Right lobe of liver (tissue), 6 donors: Measurements from ENCODE around the gene SSH2. TPM values are rescaled to one million over a fixed set of nuclear protein-coding genes. Genes with fewer than 3 reads are reported as not detected.

ENCODE experiments used
- ATAC-seq, 4 donors: fragments of 200-7000 bp; cut with Tn5 transposase; one replicate each; pipeline ENCODE4 v1.9.1; 2020; ENCODE audit warnings: mild to moderate bottlenecking in 4 of 4, moderate library complexity in 4 of 4
- DNase-seq, 3 donors: peaks; one replicate each; pipeline ENCODE4 v3.0.0-alpha.2; 2020
- H3K27ac ChIP-seq, 3 donors: fragments of 200-600 bp; one replicate each; pipeline ENCODE4 v1.8.0; 2022
- H3K27me3 ChIP-seq, 2 donors: fragments of 200-600 bp; one replicate each; pipeline ENCODE4 v1.8.0; 2022
- H3K36me3 ChIP-seq, 4 donors: fragments of 200-600 bp; sonication (generic) in 1 of 4; one replicate each; pipeline versions ENCODE4 v1.5.1 to v1.8.0; 2017 to 2022; ENCODE audit warnings: control low read depth in 1 of 4
- H3K4me1 ChIP-seq, 4 donors: fragments of 200-600 bp; sonication (generic) in 1 of 4; one replicate each; pipeline versions ENCODE4 v1.5.1 to v1.8.0; 2017 to 2022; ENCODE audit warnings: control low read depth in 1 of 4
- H3K4me3 ChIP-seq, 3 donors: fragments of 200-600 bp; one replicate each; pipeline ENCODE4 v1.8.0; 2022
- H3K9me3 ChIP-seq, 4 donors: fragments of 200-600 bp; sonication (generic) in 1 of 4; one replicate each; pipeline versions ENCODE4 v1.5.1 to v1.8.0; 2017 to 2022; ENCODE audit warnings: control low read depth in 1 of 4
- CTCF ChIP-seq, 4 donors: fragments of 200-600 bp in 3 of 4; fragments of 450-650 bp in 1 of 4; IDR thresholded peaks; one replicate each; pipeline versions ENCODE4 v1.5.1 to v1.8.0; 2016 to 2022; ENCODE audit warnings: antibody characterized with exemption in 4 of 4, mild to moderate bottlenecking in 2 of 4
- POLR2A ChIP-seq: fragments of 450-650 bp; IDR thresholded peaks from one replicate; pipeline ENCODE4 v1.6.1; 2017; ENCODE audit warnings: antibody characterized with exemption, mild to moderate bottlenecking
- WGBS: methylation state at CpG from one replicate; pipeline ENCODE4 v1.1.6; 2018; ENCODE audit warnings: low coverage, low lambda C conversion rate; ENCODE audit not compliant: insufficient coverage; ENCODE audit errors: missing lambda C conversion rate; 5-methylcytosine and 5-hydroxymethylcytosine counted together
- intact Hi-C, 2 donors: fragments of 100-400 bp; cut with DNase I; formaldehyde crosslinking; loops; one replicate each; pipeline versions ENCODE4 v1.11.2 to v1.14.1; 2022
- total RNA-seq, 6 experiments: library from RNA; depleted of rRNA in 2 of 6; stranded (reverse); fragments of >200 nt in 2 of 6; fragmentation: NEBNext Ultra II Directional in 3 of 6; extraction: Animal tissue kit (Norgen Biotek cat#: 25700) in 3 of 6; gene quantifications; one replicate each; pipeline versions ENCODE4 v1.1.0 to v1.2.4, GENCODE V29; 2016 to 2023
- donor health status: DM: no; HTN: yes; CAD: no.
- donor health status: DM: no; HTN: no; CAD: no.
- donor health status: DM: no; HTN: no; CAD: no.
- donor health status: DM: no; HTN: yes; CAD: no.
- donor health status: DM: no; HTN: yes; CAD: no.

SSH2 gene
- total RNA-seq, 6 experiments from 2014 or later, result 8.0 to 12.7 (median 10.5) TPM

- no peaks in the 10 kb centered on the region for H3K36me3 ChIP-seq
- H3K9me3 ChIP-seq, result no peaks in the 10 kb centered on the region
- ATAC-seq, result no peak
- no peak overlapping the region for H3K27ac ChIP-seq
- H3K4me3 ChIP-seq, result no peak overlapping the region
- no peak for DNase-seq
- no peaks in the 10 kb centered on the region for H3K27me3 ChIP-seq
- TF ChIP-seq CTCF (IDR thresholded peaks at IDR 0.05) (no peak), POLR2A (no peak)
- no peaks in the 10 kb centered on the region for H3K4me1 ChIP-seq
- intact Hi-C loops, result no loop called here
- 84% methylated on average over 5 of the region's 5 CpGs for WGBS
Observed at GRCh38 chr17:29793501-29793900, 136.5 kb downstream of the SSH2 start.

- H3K27ac ChIP-seq, result no peak overlapping the region
- no peak overlapping the region for H3K4me3 ChIP-seq
- H3K27me3 ChIP-seq, result no peaks in the 10 kb centered on the region
- intact Hi-C loops, result no loop called here
- no peaks in the 10 kb centered on the region for H3K9me3 ChIP-seq
- DNase-seq (no peak), ATAC-seq (no peak)
- no peaks in the 10 kb centered on the region for H3K4me1 ChIP-seq
- WGBS, result 82% methylated on average over 3 of the region's 3 CpGs
- TF ChIP-seq CTCF (IDR thresholded peaks at IDR 0.05) (no peak), POLR2A (no peak)
- H3K36me3 ChIP-seq, result no peaks in the 10 kb centered on the region
Observed at GRCh38 chr17:29791336-29792080, 138.5 kb downstream of the SSH2 start.

- no peak for TF ChIP-seq POLR2A
- no peak for TF ChIP-seq CTCF (IDR thresholded peaks at IDR 0.05)
- peak; percentile 38 to 64 (median 51) for ATAC-seq
- DNase-seq, result no peak
- no peaks in the 10 kb centered on the region for H3K9me3 ChIP-seq
- WGBS, result 57% methylated on average over 1 of the region's 4 CpGs
- no peaks in the 10 kb centered on the region for H3K4me1 ChIP-seq
- H3K36me3 ChIP-seq, result no peaks in the 10 kb centered on the region
- intact Hi-C loops, result no loop called here
- H3K27ac ChIP-seq, result no peak overlapping the region
- no peaks in the 10 kb centered on the region for H3K27me3 ChIP-seq
- no peak overlapping the region for H3K4me3 ChIP-seq
Observed at GRCh38 chr17:29789196-29790170, 140.5 kb downstream of the SSH2 start.

GRCh38 chr17:29787995-29788394 is 142.0 kb downstream of the SSH2 start:
- Histone ChIP-seq H3K4me1 (no peaks in the 10 kb centered on the region), H3K4me3 (no peak overlapping the region), H3K36me3 (peaks cover 0 to 2% (median 0%) of the 10 kb centered on the region in 4 donors), H3K27me3 (no peaks in the 10 kb centered on the region), H3K9me3 (no peaks in the 10 kb centered on the region), H3K27ac (no peak overlapping the region)
- intact Hi-C loops, result no loop called here
- DNase-seq, result no peak
- ATAC-seq, result peak; percentile 33 to 73 (median 42)
- 50% methylated on average over 2 of the region's 3 CpGs for WGBS
- no peak for TF ChIP-seq CTCF (IDR thresholded peaks at IDR 0.05)
- TF ChIP-seq POLR2A, result no peak
